Endothelial cell of umbilical vein (primary cell): ENCODE results near the gene RINL. TPM values are rescaled to one million over a fixed set of nuclear protein-coding genes. Genes with fewer than 3 reads are reported as not detected.

ENCODE experiments used
- BruUV-seq: library from RNA; stranded (reverse); fragments of 400-500 nt; replicated peaks from 2 replicates; lab custom pipeline; 2021; lab: Mats Ljungman, UMichigan
- CTCF ChIA-PET: fragments of 300-600, 350-600 bp; sonication (Branson Sonifier 250); formaldehyde crosslinking; loops from one replicate; lab custom pipeline; 2021; ENCODE audit warnings: antibody characterized with exemption, inconsistent platforms; lab: Charles Lee
- POLR2A ChIA-PET: fragments of 300-600, 350-600 bp; sonication (Branson Sonifier 250); formaldehyde crosslinking; loops from one replicate; lab custom pipeline; 2021; ENCODE audit warnings: antibody characterized with exemption, inconsistent platforms; lab: Charles Lee
- DNase-seq: peaks from one replicate; pipeline ENCODE4 v3.0.0-alpha.2; 2011; ENCODE audit warnings: low read depth, low spot score
- FAIRE-seq: peaks from 2 replicates; lab custom pipeline; 2011; peaks lifted over from hg19 to GRCh38; lab: Jason Lieb, UNC
- H2AFZ ChIP-seq: 2 replicates; pipeline ENCODE4 v1.6.0; 2012; ENCODE audit warnings: low read depth, low read length, control low read depth, inconsistent platforms
- H3K27ac ChIP-seq: 2 replicates; pipeline ENCODE4 v1.5.1; 2011; ENCODE audit warnings: low read depth, mild to moderate bottlenecking, control low read depth, low read length, moderate library complexity; ENCODE audit not compliant: insufficient read depth
- H3K27me3 ChIP-seq, 2 experiments: 2 replicates each; pipeline versions ENCODE4 v1.6.0 to v1.6.1; 2011; ENCODE audit warnings: low read length in 2 of 2, mixed read lengths in 1 of 2; ENCODE audit not compliant: control insufficient read depth in 2 of 2, insufficient read depth in 2 of 2
- H3K36me3 ChIP-seq, 2 experiments: 2 replicates in 1 of 2; 3 replicates in 1 of 2; pipeline ENCODE4 v1.5.1; 2011; ENCODE audit warnings: low read length in 2 of 2, mild to moderate bottlenecking in 1 of 2, moderate library complexity in 1 of 2; ENCODE audit not compliant: control insufficient read depth in 2 of 2, insufficient read depth in 2 of 2; ENCODE audit errors: extremely low read depth in 1 of 2
- H3K4me1 ChIP-seq: 3 replicates; pipeline ENCODE4 v1.5.1; 2011; ENCODE audit warnings: mild to moderate bottlenecking, low read length; ENCODE audit not compliant: control insufficient read depth, insufficient read depth; ENCODE audit errors: extremely low read depth
- H3K4me2 ChIP-seq: 2 replicates; pipeline ENCODE4 v1.6.1; 2011; ENCODE audit warnings: low read length, control low read depth, mixed read lengths; ENCODE audit not compliant: insufficient read depth
- H3K4me3 ChIP-seq, 3 experiments: fragments of 200-600 bp in 1 of 3; sonication (generic), shearing (Covaris generic) in 1 of 3; replicated peaks in 1 of 3; 2 replicates each; pipeline ENCODE4 v1.5.1; 2011 to 2016; ENCODE audit warnings: control low read depth in 3 of 3, low read length in 3 of 3, mild to moderate bottlenecking in 2 of 3, inconsistent platforms in 1 of 3, low read depth in 1 of 3, moderate library complexity in 1 of 3; ENCODE audit not compliant: insufficient read depth in 1 of 3
- H3K79me2 ChIP-seq: 2 replicates; pipeline ENCODE4 v1.6.0; 2012; ENCODE audit warnings: low read length, inconsistent platforms; ENCODE audit not compliant: control insufficient read depth, insufficient read depth
- H3K9ac ChIP-seq: replicated peaks from 2 replicates; pipeline ENCODE3; 2011; ENCODE audit warnings: low read length, control low read depth; ENCODE audit not compliant: insufficient read depth; ENCODE audit errors: extremely low read depth
- H3K9me1 ChIP-seq: replicated peaks from 3 replicates; pipeline ENCODE4 v1.6.0; 2011; ENCODE audit warnings: mild to moderate bottlenecking, low read length; ENCODE audit not compliant: control insufficient read depth, insufficient read depth; ENCODE audit errors: extremely low read depth
- H3K9me3 ChIP-seq: replicated peaks from 2 replicates; pipeline ENCODE4 v1.5.1; 2012; ENCODE audit warnings: low read length, inconsistent platforms; ENCODE audit not compliant: control insufficient read depth, insufficient read depth
- H4K20me1 ChIP-seq: replicated peaks from 2 replicates; pipeline ENCODE3; 2011; ENCODE audit warnings: mild to moderate bottlenecking, low read length; ENCODE audit not compliant: control insufficient read depth, insufficient read depth; ENCODE audit errors: extremely low read depth
- EZH2 ChIP-seq: IDR thresholded peaks from 2 replicates; pipeline ENCODE4 v1.6.1; 2012; ENCODE audit warnings: borderline replicate concordance, low read depth, mild to moderate bottlenecking, moderate library complexity, low read length, inconsistent platforms; ENCODE audit not compliant: severe bottlenecking
- FOS ChIP-seq: IDR thresholded peaks from 2 replicates; pipeline ENCODE4 v1.6.1; 2011; ENCODE audit warnings: mild to moderate bottlenecking, low read length, moderate library complexity, borderline replicate concordance; ENCODE audit not compliant: insufficient read depth
- GATA2 ChIP-seq: IDR thresholded peaks from 2 replicates; pipeline ENCODE4 v1.7.0; 2011; ENCODE audit warnings: low read depth, mild to moderate bottlenecking, moderate library complexity, mixed read lengths, low read length; ENCODE audit not compliant: insufficient read length, insufficient read depth
- JUN ChIP-seq: IDR thresholded peaks from 2 replicates; pipeline ENCODE4 v1.6.1; 2011; ENCODE audit warnings: borderline replicate concordance, low read depth; ENCODE audit not compliant: insufficient read length, insufficient read depth
- POLR2A ChIP-seq: IDR thresholded peaks from 2 replicates; pipeline ENCODE4 v1.6.1; 2012; ENCODE audit warnings: low read depth, mild to moderate bottlenecking, control low read depth, low read length
- POLR2AphosphoS5 ChIP-seq: IDR thresholded peaks from 2 replicates; pipeline ENCODE4 v1.6.1; 2012; ENCODE audit warnings: low read depth, mild to moderate bottlenecking, control low read depth, low read length, moderate library complexity; ENCODE audit not compliant: insufficient read depth
- dilution Hi-C: fragments of 300-500 bp; cut with MboI; formaldehyde crosslinking; loops from one replicate; pipeline ENCODE4 v1.15.0; 2019; ENCODE audit warnings: low sequenced_read_pairs; ENCODE audit not compliant: extremely low pct_ligation_motif_present
- intact Hi-C: fragments of 100-400 bp; cut with micrococcal nuclease; formaldehyde crosslinking; loops from one replicate; pipeline ENCODE4 v1.10.0; 2022
- polyA plus RNA-seq, 4 experiments: library from polyadenylated mRNA; depleted of rRNA in 3 of 4; stranded (reverse) in 3 of 4; unstranded in 1 of 4; fragments of >200 nt; gene quantifications; 2 replicates each; pipeline versions ENCODE4 v1.2.1 to v1.2.3, GENCODE V29; 2011 to 2012; ENCODE audit warnings: missing spikeins in 1 of 4
- total RNA-seq: library from RNA; stranded (reverse); gene quantifications from 2 replicates; pipeline ENCODE4 v1.2.3, GENCODE V29; 2021
- TF ChIP-seq, protein P1 (sequence below), 2 donors: IDR thresholded peaks; 1 replicate in 1 of 2; 2 replicates in 1 of 2; pipeline ENCODE4 v1.5.1; 2011; ENCODE audit warnings: low read length in 2 of 2, mild to moderate bottlenecking in 2 of 2, moderate library complexity in 2 of 2, control low read depth in 1 of 2, inconsistent platforms in 1 of 2, low read depth in 1 of 2; ENCODE audit not compliant: insufficient read depth in 1 of 2; ENCODE audit errors: extremely low read depth in 1 of 2
- TF ChIP-seq, protein P2 (sequence below): IDR thresholded peaks from 2 replicates; pipeline ENCODE4 v1.6.1; 2011; ENCODE audit not compliant: insufficient read depth, insufficient read length

The RINL gene
- total and polyA plus RNA-seq, 2 donors (not counting 3 experiments of a cell fraction or from before 2014, with no cell fraction given) = 5.3 to 10.1 TPM

DNA sequence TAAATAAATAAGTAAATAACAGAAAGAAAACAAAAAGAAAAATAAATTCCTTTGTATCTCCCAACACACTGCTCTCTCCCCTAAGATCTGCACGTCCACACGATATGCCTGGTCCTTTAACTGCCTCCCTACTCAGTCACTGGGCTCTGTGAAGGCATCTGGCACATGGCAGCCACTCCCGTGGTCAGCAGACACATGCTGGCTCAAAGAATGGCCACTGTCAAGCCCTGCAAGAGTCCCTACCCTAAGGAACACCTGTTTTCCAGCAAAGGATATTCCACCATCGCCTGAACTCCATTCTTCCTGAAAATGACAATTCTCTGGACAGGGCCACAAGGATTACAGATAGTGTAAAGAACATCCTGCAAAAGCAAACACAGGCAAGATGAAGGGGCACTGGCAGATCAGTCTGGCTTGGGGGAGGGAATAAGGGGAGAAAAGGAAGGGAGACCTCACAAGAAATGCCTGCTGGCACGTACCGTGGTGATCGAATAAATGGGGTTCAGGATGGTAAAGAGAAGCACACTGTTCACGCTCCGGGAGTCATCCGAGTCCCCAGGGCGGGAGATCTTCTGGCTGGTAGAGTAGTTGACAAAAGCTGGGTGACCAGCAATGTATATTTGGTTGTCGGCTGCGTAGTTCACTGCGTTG, 32.6 kb downstream of the RINL start:
- CTCF ChIA-PET = interaction anchor here (1.0 kb wide), 1 partner anchor 42 kb away, joined by 3 read pairs; no protein-coding TSS in a partner anchor
- Histone ChIP-seq H3K27ac (no peak overlapping the region), H3K4me1 (peaks cover 18% of the 10 kb centered on the region), H3K36me3 (peaks cover 43 to 61% of the 10 kb centered on the region in 2 experiments), H2AFZ (no peak overlapping the region), H3K4me3 (no peak overlapping the region), H3K27me3 (no peaks in the 10 kb centered on the region), H3K9me1 (no peaks in the 10 kb centered on the region), H3K9ac (no peak overlapping the region), H3K79me2 (peaks cover 77% of the 10 kb centered on the region), H3K9me3 (no peaks in the 10 kb centered on the region), H3K4me2 (no peak overlapping the region), H4K20me1 (no peaks in the 10 kb centered on the region)
- intact Hi-C loops (no loop called here), dilution Hi-C loops (no loop called here)
- TF ChIP-seq EZH2 (no peak), FOS (no peak), GATA2 (no peak), JUN (no peak), POLR2AphosphoS5 (no peak), POLR2A (no peak)
- TF ChIP-seq, protein P1, sequence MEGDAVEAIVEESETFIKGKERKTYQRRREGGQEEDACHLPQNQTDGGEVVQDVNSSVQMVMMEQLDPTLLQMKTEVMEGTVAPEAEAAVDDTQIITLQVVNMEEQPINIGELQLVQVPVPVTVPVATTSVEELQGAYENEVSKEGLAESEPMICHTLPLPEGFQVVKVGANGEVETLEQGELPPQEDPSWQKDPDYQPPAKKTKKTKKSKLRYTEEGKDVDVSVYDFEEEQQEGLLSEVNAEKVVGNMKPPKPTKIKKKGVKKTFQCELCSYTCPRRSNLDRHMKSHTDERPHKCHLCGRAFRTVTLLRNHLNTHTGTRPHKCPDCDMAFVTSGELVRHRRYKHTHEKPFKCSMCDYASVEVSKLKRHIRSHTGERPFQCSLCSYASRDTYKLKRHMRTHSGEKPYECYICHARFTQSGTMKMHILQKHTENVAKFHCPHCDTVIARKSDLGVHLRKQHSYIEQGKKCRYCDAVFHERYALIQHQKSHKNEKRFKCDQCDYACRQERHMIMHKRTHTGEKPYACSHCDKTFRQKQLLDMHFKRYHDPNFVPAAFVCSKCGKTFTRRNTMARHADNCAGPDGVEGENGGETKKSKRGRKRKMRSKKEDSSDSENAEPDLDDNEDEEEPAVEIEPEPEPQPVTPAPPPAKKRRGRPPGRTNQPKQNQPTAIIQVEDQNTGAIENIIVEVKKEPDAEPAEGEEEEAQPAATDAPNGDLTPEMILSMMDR (IDR thresholded peaks at IDR 0.05; ENCODE audit: extremely low read depth in 1 of 2, insufficient read depth in 1 of 2, low read depth in 1 of 2, low read length in 2 of 2) = no peak
- TF ChIP-seq, protein P2, sequence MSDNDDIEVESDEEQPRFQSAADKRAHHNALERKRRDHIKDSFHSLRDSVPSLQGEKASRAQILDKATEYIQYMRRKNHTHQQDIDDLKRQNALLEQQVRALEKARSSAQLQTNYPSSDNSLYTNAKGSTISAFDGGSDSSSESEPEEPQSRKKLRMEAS = no peak
- BruUV-seq = no TSS peak
- DNase-seq (no peak), FAIRE-seq (no peak)
- POLR2A ChIA-PET = no interaction called here
